ENCODE results near the gene SLC22A23.

The SLC22A23 gene

GRCh38 chr6:3425574-3425973, 31.3 kb downstream of the SLC22A23 start:
- Histone ChIP-seq H3K4me2 (ENCODE audit: low read length) (no peak overlapping the region), H3K9me2 (replicated peaks; ENCODE audit: control insufficient read depth, low read length) (no peaks in the 10 kb centered on the region), H3K4me3 (ENCODE audit: low read length) (no peak overlapping the region), H3K27me3 (ENCODE audit: control insufficient read depth, low read length) (peaks cover 28% of the 10 kb centered on the region), H3K9me3 (ENCODE audit: control insufficient read depth, insufficient read depth, low read length) (no peaks in the 10 kb centered on the region), H4K20me1 (ENCODE audit: control insufficient read depth, insufficient read depth, low read depth, low read length) (no peaks in the 10 kb centered on the region), H3F3A (ENCODE audit: control insufficient read depth, insufficient read depth) (no peaks in the 10 kb centered on the region), H3K36me3 (ENCODE audit: control insufficient read depth, low read length) (no peaks in the 10 kb centered on the region), H3K27ac (ENCODE audit: low read depth, low read length) (no peak overlapping the region), H3K79me2 (ENCODE audit: control insufficient read depth, low read length) (no peaks in the 10 kb centered on the region), H3K4me1 (ENCODE audit: control insufficient read depth, low read length) (no peaks in the 10 kb centered on the region)
- TF ChIP-seq CTCF (IDR thresholded peaks at IDR 0.05; ENCODE audit: low read depth, low read length, poor library complexity, severe bottlenecking) (no peak), EZH2phosphoT487 (IDR thresholded peaks at IDR 0.05; ENCODE audit: borderline replicate concordance, low read length) (no peak)

- Histone ChIP-seq H4K20me1 (ENCODE audit: control insufficient read depth, insufficient read depth, low read depth, low read length) (no peaks in the 10 kb centered on the region), H3K27me3 (ENCODE audit: control insufficient read depth, low read length) (peaks cover 33% of the 10 kb centered on the region), H3K36me3 (ENCODE audit: control insufficient read depth, low read length) (no peaks in the 10 kb centered on the region), H3K9me3 (ENCODE audit: control insufficient read depth, insufficient read depth, low read length) (no peaks in the 10 kb centered on the region), H3K4me2 (ENCODE audit: low read length) (no peak overlapping the region), H3K27ac (ENCODE audit: low read depth, low read length) (no peak overlapping the region), H3K79me2 (ENCODE audit: control insufficient read depth, low read length) (no peaks in the 10 kb centered on the region), H3K4me3 (ENCODE audit: low read length) (no peak overlapping the region), H3F3A (ENCODE audit: control insufficient read depth, insufficient read depth) (no peaks in the 10 kb centered on the region), H3K9me2 (replicated peaks; ENCODE audit: control insufficient read depth, low read length) (no peaks in the 10 kb centered on the region), H3K4me1 (ENCODE audit: control insufficient read depth, low read length) (no peaks in the 10 kb centered on the region)
- TF ChIP-seq CTCF (IDR thresholded peaks at IDR 0.05; ENCODE audit: low read depth, low read length, poor library complexity, severe bottlenecking) (no peak), EZH2phosphoT487 (IDR thresholded peaks at IDR 0.05; ENCODE audit: borderline replicate concordance, low read length) (no peak)
Measured at GRCh38 chr6:3424185-3424927, 32.5 kb downstream of the SLC22A23 start.

GRCh38 chr6:3423439-3424184, 33.2 kb downstream of the SLC22A23 start:
- Histone ChIP-seq H3K36me3 (ENCODE audit: control insufficient read depth, low read length) (no peaks in the 10 kb centered on the region), H3K4me3 (ENCODE audit: low read length) (no peak overlapping the region), H4K20me1 (ENCODE audit: control insufficient read depth, insufficient read depth, low read depth, low read length) (no peaks in the 10 kb centered on the region), H3K9me3 (ENCODE audit: control insufficient read depth, insufficient read depth, low read length) (no peaks in the 10 kb centered on the region), H3K9me2 (replicated peaks; ENCODE audit: control insufficient read depth, low read length) (no peaks in the 10 kb centered on the region), H3K4me2 (ENCODE audit: low read length) (no peak overlapping the region), H3K27ac (ENCODE audit: low read depth, low read length) (no peak overlapping the region), H3F3A (ENCODE audit: control insufficient read depth, insufficient read depth) (no peaks in the 10 kb centered on the region), H3K4me1 (ENCODE audit: control insufficient read depth, low read length) (no peaks in the 10 kb centered on the region), H3K79me2 (ENCODE audit: control insufficient read depth, low read length) (no peaks in the 10 kb centered on the region), H3K27me3 (ENCODE audit: control insufficient read depth, low read length) (peaks cover 35% of the 10 kb centered on the region)
- no peak for TF ChIP-seq CTCF (IDR thresholded peaks at IDR 0.05; ENCODE audit: low read depth, low read length, poor library complexity, severe bottlenecking)
- no peak for TF ChIP-seq EZH2phosphoT487 (IDR thresholded peaks at IDR 0.05; ENCODE audit: borderline replicate concordance, low read length)

All from DOHH2 (cell line).